HG02885 (cell line): ENCODE results near the gene GAL3ST2.

ENCODE experiments used
- ATAC-seq: cut with Tn5 transposase; IDR thresholded peaks from one replicate; pipeline ENCODE4 v1.9.1; 2021; ENCODE audit warnings: mild to moderate bottlenecking; ENCODE audit not compliant: unreplicated experiment, poor library complexity

The GAL3ST2 gene

DNA sequence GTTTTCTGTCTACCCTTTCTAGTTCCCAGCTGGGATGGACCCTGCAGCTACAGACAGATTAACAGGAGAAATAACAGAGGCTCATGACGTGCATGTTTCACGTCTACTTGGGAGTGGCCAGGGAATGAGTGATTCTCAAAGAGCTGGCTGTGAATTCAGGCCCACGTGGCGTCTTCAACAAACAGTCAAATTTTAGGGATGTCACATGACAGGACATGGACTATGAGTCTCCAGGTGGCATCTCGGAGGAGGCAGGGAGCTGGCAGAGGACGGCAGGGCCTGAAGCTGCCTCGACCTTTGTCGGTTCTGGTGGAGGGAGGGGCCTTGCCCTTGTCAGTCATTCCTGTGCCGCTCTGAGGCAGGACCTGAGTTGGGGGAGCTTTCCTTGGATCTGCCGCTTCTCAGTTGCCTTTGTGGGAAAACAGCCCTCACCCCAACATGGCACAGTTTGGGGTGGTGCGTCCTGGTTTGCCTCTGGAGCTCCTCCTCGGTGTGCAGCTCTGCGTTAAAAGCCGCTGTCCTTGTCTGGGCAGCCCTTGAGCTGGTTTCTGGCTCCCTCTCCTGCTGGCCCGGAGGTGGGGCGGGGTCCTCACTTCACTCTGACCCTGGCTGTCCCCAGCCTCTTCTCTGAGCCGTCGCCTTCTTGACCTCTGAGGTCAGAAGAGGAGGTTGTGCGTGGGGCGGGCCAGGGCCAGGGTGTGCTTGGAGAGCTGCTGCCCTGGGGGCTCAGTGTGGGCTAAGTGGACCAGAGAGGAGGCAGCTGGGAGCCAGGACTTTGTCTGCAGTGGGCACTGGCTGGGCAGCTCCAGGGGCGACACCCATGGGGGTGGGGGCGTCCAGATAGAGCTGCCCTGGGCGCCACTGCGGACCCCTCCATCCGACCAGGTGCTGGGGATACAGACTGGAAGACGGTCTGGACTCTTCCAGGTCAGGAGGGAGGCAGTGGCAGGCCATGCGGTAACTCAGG, 12.1 kb upstream of the GAL3ST2 start:
- ATAC-seq = no peak

DNA sequence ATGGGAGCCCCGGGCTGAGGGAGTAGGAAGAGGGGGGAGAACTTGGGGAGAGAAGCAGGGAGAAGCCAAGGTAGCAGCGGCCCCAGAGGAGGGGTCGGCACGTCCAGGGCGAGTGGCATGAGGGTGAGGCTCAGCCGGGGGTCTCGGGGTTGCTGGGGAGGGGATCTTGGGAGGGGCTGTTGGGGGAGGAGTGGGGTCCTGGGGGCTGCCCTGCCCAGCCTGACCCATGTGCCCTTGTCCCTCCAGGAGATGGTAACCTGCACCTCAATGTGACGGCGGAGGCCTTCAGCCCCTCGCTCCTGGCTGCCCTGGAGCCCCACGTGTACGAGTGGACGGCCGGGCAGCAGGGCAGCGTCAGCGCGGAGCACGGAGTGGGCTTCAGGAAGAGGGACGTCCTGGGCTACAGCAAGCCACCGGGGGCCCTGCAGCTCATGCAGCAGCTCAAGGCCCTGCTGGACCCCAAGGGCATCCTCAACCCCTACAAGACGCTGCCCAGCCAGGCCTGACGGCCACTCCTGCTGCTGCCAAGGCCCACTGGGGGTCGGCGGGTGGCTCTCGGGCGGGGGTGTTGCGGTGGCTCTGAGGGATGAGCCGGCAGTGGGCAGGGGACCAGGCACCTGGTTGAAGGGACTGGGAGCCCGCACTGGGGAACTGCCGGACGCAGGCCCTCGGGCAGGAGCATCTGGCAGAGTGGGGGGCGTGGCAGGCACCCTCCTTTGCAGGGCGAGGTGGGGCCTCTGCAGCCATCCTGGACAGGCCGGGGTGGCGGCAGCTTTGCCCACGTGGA, 9.0 kb upstream of the GAL3ST2 start:
- no peak for ATAC-seq

DNA sequence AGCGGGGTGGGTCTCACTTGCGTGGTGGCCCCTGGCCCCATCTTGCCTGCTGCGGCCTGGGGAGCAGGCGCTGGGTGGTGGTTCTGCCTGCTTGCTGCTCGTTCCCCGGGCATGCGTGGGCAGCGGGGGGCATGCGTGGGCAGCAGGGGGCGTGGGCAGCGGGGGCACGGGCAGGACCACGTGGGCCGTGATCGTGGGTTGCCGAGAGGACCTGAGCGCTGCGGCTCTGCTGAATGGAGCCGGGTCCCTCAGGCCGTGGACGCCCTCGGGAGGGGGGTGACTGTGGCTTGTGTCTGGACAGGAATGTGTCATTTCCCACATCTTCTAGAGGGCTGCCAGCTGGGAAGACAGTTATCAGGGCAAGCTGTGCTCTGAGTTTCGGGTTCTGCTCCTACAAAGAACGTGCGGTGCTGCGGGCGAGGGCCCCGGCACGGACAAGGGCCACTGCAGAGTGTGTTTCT, 8.3 kb upstream of the GAL3ST2 start:
- no peak for ATAC-seq

DNA sequence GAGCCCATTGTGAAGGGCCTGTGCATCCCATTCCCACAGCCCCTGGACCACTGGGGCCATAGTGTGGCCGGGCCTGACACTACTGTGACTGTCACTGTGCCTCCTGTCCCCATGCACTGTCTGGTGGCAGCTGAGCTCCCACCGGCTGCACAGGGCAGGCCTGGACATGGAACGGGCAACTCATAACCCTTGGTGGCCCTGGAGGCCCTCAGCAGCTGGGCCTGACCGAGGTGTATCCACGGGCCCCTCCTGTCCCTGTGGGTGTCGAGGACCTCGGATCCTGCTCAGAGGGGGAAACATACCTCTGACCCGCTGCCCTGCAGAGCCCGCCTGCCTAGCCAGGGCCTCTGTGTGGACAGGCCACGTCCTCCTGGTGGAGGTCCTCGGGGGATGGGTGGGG, 7.8 kb upstream of the GAL3ST2 start:
- no peak for ATAC-seq

DNA sequence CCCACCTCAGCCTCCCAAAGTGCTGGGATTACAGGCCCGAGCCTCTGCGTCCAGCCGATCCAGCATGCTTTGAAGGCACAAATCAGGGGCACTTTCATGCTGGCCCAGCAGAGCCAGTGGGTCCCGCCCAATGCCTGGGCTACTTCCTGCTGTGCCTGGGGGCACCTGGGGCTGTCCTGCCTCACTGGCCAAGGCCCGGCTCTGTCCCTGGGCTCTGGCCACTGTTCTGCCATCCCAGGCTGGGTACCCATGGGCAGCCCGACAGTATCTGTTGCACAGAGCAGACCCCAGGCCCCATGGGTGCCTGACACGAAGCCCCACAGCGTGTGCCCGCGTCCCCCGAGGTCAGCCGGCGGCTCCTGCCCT, 6.8 kb upstream of the GAL3ST2 start:
- ATAC-seq = no peak

DNA sequence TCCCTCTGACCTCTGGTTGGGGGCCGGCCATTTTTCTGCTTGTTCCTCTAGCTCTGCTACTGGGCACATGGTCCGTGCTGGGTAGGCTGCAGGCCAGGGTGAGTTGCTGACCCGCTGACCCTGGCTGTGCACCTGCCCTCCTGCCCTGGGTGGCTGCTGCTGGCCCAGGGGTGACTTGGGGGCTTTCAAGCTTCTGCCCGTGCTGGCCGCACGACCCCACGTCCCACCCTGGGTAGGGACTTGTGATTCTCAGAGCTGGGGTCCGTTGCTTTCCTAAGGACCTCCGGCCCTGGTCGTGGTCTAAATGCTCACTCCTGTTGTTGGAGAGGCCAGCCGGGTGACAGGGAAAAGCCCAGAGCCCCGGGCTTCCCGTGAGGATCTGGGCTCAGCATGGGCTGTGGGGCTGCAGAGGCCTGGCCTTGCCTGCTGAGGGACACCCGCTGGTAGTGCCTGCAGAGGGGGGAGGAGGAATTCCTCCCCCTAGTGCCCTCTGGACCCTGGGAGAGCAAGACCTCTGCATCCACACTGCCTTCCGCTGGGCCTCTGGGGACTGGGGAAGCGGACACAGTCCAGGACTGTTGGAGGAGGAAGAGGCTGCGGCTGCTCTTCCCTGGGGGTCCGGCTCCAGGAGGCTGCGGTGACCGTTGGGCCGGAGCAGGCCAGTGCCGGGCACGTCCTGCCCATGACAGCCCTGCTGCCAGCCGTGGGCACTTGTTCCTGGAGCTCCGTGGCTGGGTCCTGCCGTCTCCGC, 6.3 kb upstream of the GAL3ST2 start:
- no peak for ATAC-seq

DNA sequence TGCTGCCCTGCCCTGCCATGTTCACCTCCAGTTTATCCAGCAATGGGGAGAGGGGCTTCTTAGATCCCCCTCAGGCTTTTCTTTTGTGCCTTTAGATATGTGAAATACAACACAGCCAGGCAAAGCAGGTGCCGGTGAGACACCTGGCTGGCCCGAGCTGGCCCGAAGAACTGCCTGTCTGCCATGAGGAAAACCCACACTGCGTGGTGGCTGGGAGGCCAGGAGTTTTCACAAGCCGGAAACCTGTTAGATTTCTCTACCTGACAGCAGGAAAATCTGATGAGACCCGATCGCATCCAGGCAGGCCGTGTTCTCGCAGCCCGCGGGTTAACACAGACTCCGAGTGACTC, 5.7 kb upstream of the GAL3ST2 start:
- ATAC-seq = no peak

DNA sequence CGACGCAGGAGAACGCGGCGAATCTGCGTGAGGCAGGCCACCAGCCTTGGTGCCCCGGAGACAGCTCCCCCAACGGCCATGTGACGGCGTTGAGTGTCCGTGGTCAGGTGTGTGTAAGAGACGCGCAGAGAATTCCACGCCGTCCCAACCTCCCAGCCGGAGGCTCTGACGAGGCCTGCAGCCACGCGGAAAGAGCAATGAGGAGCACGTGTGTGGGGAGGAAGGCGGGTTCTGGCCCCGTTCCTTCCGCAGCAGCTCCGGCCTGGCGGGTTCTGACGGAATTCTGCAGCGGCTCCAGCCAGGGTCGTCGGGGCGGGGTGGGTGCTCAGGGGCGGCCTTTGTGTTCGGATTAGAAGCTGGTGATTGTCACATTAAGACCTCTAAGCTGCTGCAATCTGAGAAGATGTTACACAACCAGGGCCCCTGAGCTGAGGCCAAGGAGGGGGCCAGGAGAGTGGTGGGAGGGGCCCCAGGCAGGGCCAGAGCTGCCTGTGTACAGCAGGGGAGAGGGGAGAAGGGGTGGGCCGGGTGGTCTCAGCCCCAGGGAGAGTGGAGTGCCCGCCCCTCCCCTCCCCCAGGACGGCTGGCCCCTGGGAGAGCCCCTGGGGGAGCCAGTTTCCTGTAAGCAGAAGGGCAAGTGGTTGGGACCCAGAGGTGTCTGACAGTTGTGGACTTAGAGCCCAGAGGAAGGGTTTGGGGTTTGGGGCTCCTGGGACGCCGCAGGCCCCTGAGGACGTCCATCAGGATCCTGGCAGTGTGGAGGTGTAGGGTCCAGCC, 5.1 kb upstream of the GAL3ST2 start:
- ATAC-seq = no peak

DNA sequence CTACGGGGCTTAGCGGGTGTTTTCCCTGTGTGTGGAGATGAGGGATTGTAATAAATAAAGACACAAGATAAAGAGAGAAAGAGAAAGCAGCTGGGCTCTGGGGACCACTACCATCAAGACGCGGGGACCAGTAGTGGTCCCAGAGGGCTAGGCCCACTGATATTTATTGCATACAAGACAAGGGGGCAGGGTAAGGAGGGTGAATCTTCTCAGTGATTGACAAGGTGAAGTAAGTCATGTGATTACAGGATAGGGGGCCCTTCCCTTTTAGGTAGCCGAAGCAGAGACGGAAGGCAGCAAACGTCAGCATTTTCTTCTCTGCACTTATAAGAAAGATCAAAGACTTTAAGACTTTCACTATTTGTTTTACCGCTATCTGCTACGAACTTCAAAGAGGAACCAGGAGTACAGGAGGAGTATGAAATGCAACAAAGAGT, 4.5 kb upstream of the GAL3ST2 start:
- ATAC-seq = no peak

DNA sequence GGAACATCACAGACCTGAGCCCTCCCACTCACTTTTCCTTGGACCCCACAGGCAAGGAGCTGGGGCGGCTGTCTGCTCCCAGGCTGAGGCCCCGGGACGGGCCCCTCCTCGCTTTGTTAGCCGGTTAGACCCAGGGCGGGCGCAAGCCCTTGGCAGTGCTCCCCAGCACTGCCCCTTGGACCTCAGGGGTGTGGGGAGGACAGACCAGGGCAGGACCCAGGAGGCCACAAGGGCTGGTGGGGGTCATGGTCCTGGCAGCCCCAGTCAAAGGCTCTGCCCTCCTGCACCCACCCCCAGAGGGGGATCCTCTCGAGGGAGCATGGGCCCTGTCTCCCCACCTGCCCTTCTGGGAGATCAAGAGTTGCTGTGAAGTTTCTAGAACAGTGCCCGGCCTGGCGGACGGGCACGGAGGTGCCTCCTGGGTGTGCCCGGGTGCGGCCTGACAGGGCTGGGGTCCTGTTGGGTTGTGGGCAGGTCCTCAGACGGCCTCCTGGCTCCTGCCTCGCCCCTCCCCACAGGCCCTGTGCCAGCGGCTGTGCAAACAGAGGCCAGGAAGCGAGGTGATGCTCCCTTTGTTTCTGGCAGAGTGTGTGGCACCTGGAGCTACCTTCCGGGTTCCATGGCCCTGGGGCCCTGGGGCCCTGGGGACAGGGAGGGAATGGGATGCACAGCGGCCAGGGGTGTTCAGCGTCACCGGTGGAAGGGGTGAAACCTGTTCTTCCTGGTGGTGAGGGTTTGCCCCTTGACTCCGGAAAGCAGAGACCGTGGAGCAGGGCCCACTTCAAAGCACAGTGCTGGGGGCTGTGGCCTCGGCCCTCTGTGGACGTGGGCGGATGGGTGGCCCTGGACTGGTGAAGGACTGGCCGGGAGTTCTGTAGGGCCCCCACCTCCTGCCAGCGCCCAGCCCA, 2.9 kb upstream of the GAL3ST2 start:
- ATAC-seq = no peak

DNA sequence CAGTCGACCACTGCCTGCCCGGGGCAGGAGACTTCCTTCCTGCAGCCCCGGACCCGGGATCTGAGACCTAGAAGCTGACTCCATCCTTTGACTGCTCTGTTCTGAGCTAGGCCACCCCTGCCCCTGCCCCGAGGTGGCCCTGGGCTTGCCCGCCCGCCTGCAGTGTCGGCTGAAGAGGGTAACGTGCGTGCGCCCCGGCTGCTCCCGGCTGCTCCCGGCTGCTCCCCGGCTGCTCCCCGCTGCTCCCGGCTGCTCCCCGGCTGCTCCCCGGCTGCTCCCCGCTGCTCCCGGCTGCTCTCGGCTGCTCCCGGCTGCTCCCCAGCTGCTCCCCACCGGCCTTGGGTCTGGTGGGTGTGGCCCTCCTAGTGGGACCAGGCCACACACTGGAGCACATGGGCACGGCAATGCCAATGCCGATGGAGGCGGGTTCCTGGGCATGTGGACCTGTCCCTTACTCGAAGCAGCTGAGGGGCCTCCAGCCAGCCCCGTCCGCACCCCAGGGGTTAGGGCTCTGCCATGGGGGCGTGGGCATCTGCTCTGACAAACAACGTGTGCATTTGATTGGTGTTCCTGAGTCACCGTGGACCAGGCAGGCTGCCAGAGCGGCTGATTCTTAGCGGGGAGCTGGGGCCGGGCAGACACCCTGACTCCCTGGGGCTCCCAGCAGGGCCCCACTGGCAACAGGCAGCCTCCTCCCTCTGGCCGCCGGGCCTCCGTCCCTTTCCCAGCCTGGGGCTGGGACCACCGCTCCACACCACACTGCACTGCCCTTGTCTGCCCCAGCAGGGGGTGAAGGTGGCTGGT, 2.0 kb upstream of the GAL3ST2 start:
- ATAC-seq = no peak

DNA sequence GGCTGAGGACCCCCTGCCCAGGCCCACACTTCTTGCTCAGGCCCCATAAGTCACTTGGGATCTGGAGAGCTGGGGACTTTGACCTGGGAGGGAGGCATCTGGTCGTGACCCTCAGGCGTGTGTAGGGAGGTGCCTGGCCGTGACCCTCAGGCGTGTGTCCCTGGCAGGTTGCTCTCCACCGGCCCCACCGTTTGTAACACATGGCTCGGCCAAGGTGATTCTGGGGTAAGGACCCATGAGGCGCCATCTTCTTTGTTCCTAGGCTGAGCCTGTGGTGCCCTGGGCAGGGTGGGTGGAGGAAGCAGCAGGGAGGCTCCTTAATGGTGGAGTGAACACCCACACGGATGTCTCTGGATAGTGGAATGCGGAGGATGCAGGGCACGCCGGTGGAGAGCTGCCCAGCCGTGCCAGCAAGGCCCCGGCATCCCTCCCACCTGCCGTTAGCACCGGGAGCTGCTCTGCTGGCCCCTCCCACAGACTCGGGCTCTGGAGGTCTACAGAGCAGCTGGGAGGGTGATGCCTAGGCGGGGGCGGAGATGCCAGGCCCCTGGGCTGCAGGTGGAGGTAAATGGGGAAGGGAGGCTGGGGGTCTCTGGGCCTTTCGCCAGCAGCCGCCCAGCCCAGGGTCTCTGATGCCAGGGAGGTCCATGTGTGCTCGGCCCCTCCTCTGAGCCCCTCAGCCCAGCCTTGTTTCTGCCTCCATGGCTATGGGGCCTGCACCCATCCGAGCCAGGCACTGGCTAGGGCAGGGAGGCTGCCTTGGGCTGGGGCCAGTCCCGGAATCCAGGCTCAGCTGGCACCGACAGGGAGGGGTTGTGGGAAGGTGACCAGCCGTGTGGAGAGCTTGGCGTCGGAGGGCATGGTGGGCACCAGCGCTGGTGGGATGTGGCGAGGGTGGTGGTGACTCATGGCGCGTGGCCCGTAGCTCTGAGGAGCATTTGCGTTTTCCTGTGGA, 1.1 kb upstream of the GAL3ST2 start:
- no peak for ATAC-seq

DNA sequence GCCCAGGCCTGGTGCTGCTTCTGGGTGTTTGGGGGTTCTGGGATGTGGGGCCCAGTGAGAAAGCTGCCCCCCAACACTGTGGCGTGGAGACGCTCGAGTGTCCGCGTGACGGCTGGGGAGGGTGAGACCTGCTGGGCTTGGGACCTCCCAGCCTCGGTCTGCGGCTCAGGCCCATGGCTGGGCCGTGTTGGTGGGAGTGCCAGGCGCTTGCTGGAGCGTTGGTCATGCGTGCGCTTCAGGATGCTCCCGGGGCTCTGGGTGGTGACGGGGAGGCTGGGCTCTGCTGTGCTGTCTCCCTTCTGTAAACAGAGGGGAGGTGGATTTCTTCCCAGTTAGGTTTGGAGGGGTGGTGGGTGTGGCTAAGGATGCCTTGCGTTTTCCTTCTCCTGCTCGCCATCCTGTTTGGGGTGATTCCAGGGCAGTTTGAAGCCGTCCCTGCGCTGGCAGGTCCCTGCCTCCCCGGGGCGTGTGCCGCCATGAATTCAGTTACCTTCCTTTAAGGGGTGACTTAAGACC, 606 bp downstream of the GAL3ST2 start:
- no peak for ATAC-seq

DNA sequence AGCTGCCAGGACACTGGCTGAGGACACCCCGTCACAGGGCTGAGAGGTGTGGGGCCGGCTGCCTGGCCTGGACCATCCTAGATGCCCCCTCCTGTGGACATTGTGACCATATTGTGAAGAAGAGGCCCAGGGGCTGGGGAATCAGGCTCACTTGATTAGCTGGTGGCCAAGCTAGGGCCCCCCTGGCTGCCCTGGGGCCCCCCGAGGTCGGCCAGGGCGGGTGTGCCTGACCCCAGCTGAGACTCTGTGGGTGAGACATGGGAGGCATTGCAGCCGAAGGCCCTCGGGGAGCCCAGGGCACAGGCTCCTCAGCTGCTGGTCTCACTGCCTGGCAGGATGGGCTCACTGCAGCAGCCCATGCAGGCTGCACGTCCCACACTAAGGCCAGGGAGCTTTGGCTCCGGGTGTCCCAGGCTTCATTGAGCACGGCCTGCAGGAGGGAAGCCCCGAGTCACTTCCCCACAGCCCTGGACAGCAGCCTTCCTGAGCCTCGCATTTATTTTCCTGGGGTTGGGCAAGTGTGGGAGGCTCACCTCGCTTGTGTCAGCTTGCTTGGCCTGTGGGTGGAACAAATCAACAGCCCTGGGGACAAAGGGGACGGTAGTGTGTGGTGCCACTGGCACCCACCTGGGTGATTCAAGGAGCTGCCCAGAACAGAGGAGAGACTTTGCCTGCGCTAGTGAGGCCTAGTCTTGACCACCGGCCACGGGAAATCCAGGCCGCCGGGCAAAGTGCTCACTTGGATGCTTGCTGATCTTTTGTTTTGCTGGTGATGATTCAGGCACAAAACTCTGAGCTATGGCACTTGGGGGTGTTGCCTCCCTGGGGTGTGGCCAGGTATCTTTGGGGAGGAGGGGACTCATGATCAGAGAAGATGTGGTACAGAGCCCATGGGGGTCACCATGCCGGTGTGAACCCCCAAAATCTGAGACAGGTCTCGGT, 1.3 kb downstream of the GAL3ST2 start:
- ATAC-seq = no peak

DNA sequence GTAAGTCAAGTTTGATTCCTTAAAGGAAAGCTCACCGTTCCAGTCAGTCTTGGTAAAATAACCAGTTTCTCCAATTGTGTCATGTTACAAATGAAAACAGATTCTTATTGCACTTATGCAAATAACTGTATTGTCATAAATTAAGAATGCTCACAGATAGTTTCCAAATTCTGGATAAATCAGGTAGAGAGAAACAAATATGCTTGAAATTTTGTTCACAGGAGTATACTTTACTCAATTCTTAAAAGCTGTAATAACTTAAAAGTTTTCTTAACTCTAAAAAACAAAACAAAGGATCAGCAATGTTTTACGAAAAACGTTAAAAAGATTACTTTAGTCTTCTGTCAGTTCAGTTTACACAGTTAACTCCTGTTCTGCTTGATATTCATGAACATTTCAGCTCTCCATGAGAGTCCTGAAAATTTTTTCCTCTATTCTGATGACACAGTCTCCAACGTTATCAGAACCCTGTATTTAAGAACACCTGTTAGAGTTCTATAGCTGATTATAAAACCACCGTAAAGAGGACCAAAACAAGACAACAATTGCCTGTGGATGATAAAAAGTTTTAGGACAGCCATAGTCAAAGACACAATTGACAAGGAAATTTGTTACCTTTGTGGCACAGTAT, 4.4 kb downstream of the GAL3ST2 start:
- ATAC-seq = no peak
